ENCODE measurements around the gene NFAM1.

- TF ChIP-seq CTCF (IDR thresholded peaks at IDR 0.05): peak; percentile 81
- TF ChIP-seq ZFX (IDR thresholded peaks at IDR 0.05; ENCODE audit: borderline replicate concordance): no peak
Observed at GRCh38 chr22:42444077-42444904, 12.1 kb upstream of the NFAM1 start.

All from 22Rv1 (cell line).